H1 (cell line): ENCODE measurements around the gene TNC.

Source experiments
- CREB1 ChIP-seq: IDR thresholded peaks from 2 replicates; pipeline ENCODE4 v1.6.1; 2012; ENCODE audit warnings: inconsistent platforms
- JUND ChIP-seq: IDR thresholded peaks from 2 replicates; pipeline ENCODE4 v1.6.1; 2011; ENCODE audit warnings: mild to moderate bottlenecking, improper control_type of control experiment, low read length
- NRF1 ChIP-seq: IDR thresholded peaks from 2 replicates; pipeline ENCODE4 v1.6.1; 2011; ENCODE audit warnings: mild to moderate bottlenecking, low read depth, low read length, improper control_type of control experiment
- POLR2A ChIP-seq, 2 experiments: IDR thresholded peaks; 1 replicate in 1 of 2; 2 replicates in 1 of 2; pipeline ENCODE4 v1.6.1; 2011; ENCODE audit warnings: low read depth in 2 of 2, low read length in 2 of 2, mild to moderate bottlenecking in 2 of 2; ENCODE audit errors: control extremely low read depth in 1 of 2
- POLR2AphosphoS5 ChIP-seq: IDR thresholded peaks from 2 replicates; pipeline ENCODE4 v1.6.1; 2011; ENCODE audit warnings: low read depth, low read length
- RFX5 ChIP-seq: IDR thresholded peaks from 2 replicates; pipeline ENCODE4 v1.6.1; 2011; ENCODE audit warnings: low read depth, low read length, improper control_type of control experiment, borderline replicate concordance
- RXRA ChIP-seq: IDR thresholded peaks from 2 replicates; pipeline ENCODE4 v1.6.1; 2011; ENCODE audit warnings: low read depth, mild to moderate bottlenecking, low read length, moderate library complexity; ENCODE audit not compliant: insufficient read depth
- SP1 ChIP-seq: IDR thresholded peaks from 2 replicates; pipeline ENCODE4 v1.6.1; 2011; ENCODE audit warnings: low read depth, low read length
- ZNF274 ChIP-seq: IDR thresholded peaks from 2 replicates; pipeline ENCODE4 v1.7.0; 2012; ENCODE audit warnings: low read length, borderline replicate concordance; ENCODE audit errors: extremely low read depth
- TF ChIP-seq, protein P1 (sequence below), 3 experiments: IDR thresholded peaks; 1 replicate in 2 of 3; 2 replicates in 1 of 3; pipeline versions ENCODE4 v1.5.1 to v1.6.1; 2011; ENCODE audit warnings: low read length in 3 of 3, mild to moderate bottlenecking in 3 of 3, inconsistent platforms in 2 of 3, low read depth in 1 of 3, moderate library complexity in 1 of 3; ENCODE audit not compliant: insufficient read depth in 1 of 3; ENCODE audit errors: control extremely low read depth in 1 of 3

DNA sequence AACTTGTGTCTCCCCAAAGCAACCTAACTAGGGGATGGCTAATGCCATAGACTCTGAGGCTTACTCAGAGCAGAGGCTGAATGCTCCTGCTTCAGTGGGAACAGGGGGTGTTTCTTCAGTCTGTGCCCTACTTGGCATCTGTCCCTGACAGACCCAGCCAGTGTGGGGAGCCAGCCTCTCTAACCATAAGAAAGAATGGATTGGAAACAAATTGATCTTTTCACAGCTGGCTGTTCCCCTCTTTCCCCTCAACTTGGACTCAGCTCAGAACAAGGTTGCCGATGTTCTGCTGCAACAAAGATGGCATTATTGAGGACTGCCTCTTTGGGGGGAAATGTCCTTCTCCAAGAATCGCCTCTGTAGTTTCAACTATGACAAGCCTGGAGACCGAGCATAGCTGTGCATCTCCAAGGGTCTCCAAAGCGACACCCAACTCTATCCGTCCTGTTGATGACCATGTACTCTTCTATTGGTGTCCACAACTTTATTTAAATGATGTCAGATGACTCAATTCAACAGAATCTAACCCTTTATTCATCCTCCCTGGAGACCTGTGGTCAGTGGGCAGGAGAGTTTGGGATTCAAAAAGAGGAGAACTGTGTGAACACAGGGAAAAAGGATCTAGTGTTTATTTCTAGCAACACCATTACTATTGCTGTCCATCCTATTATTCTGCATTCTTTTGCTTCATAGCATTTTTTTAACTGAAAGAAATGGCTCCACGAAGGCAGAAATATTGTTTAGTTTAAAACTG, 24.7 kb upstream of the TNC start:
- TF ChIP-seq, protein P1, sequence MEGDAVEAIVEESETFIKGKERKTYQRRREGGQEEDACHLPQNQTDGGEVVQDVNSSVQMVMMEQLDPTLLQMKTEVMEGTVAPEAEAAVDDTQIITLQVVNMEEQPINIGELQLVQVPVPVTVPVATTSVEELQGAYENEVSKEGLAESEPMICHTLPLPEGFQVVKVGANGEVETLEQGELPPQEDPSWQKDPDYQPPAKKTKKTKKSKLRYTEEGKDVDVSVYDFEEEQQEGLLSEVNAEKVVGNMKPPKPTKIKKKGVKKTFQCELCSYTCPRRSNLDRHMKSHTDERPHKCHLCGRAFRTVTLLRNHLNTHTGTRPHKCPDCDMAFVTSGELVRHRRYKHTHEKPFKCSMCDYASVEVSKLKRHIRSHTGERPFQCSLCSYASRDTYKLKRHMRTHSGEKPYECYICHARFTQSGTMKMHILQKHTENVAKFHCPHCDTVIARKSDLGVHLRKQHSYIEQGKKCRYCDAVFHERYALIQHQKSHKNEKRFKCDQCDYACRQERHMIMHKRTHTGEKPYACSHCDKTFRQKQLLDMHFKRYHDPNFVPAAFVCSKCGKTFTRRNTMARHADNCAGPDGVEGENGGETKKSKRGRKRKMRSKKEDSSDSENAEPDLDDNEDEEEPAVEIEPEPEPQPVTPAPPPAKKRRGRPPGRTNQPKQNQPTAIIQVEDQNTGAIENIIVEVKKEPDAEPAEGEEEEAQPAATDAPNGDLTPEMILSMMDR (IDR thresholded peaks at IDR 0.05; ENCODE audit: control extremely low read depth in 1 of 3, insufficient read depth in 1 of 3, low read depth in 1 of 3, low read length in 3 of 3) = no peak
- no peak for TF ChIP-seq POLR2AphosphoS5
- TF ChIP-seq NRF1 = no peak
- no peak for TF ChIP-seq RXRA
- no peak for TF ChIP-seq JUND
- TF ChIP-seq RFX5 = no peak
- TF ChIP-seq POLR2A (IDR thresholded peaks at IDR 0.05; ENCODE audit: control extremely low read depth in 1 of 2, low read depth in 2 of 2, low read length in 2 of 2) = no peak
- TF ChIP-seq SP1 = no peak
- TF ChIP-seq ZNF274 = no peak
- no peak for TF ChIP-seq CREB1
